Measurements from ENCODE around the gene NRCAM. TPM values are rescaled to one million over a fixed set of nuclear protein-coding genes. Genes with fewer than 3 reads are reported as not detected.

The NRCAM gene
- total and polyA plus RNA-seq, 2 of the 13 experiments (the other 11 are each of a cell fraction or from before 2014, with no cell fraction given), result 0.31 to 0.33 TPM

- TF ChIP-seq ZNF687 (CRISPR knock-in tag; IDR thresholded peaks at IDR 0.05) (peak; percentile 51), POLR2AphosphoS2 (IDR thresholded peaks at IDR 0.05; ENCODE audit: low read depth, low read length) (no peak), ZBTB14 (CRISPR knock-in tag; IDR thresholded peaks at IDR 0.05) (peak; percentile 62; the same call in 1 of the 2 replicates), AGO2 (optimal IDR thresholded peaks at IDR 0.05; ENCODE audit: low read depth, low read length) (no peak), UBTF (CRISPR knock-in tag; IDR thresholded peaks at IDR 0.05) (peak; percentile 48; the same call in 1 of the 2 replicates), HNRNPLL (IDR thresholded peaks at IDR 0.05; ENCODE audit: low read depth, low read length, poor library complexity, severe bottlenecking) (peak; percentile 70), RBFOX2 (IDR thresholded peaks at IDR 0.05; ENCODE audit: low read depth, low read length) (0 out of 2 replicates have a peak, but pooled peaks have one; percentile 23), ZBTB40 (IDR thresholded peaks at IDR 0.05) (no peak), ZBTB40 (CRISPR knock-in tag; IDR thresholded peaks at IDR 0.05) (no peak), SRF (IDR thresholded peaks at IDR 0.05; ENCODE audit: low read depth, low read length) (no peak), ZNF234 (CRISPR knock-in tag; conservative IDR thresholded peaks at IDR 0.05) (no peak)
Observed at GRCh38 chr7:108455998-108456677, at the start of gene NRCAM (continued).

Measured in HepG2 (cell line).